ENCODE data around the gene STT3B.
"Not testable (repeated sequence)": the region's sequence is repeated elsewhere in the genome, so short reads cannot be mapped to it uniquely, and the experiment has no call there.

The STT3B gene

GRCh38 chr3:31552103-31552502 lies 19.4 kb downstream of the STT3B start:
- no peak for DNase-seq

GRCh38 chr3:31553258-31553657 lies 20.5 kb downstream of the STT3B start:
- no peak for DNase-seq

DNA sequence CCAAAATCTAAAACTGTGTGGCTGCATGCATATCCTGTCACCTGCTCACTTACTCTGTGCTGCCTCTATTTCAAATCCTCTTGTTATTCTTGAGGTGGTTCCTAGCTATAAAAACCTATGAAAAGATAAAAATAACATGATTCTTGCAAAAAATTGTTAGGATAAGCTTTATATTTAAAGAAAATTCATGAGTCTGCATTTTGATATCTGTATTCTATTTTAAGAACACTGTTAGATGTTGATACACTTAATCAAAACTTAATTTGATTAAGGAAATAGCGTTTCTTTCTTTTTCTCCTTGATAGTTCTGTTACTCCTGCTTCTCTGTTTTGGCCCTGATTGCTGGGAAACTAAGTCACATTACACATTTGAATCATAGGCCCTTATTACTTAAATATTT lies 22.5 kb downstream of the STT3B start:
- no peak for DNase-seq

GRCh38 chr3:31559872-31560534 lies 27.3 kb downstream of the STT3B start:
- no peak for DNase-seq

DNA sequence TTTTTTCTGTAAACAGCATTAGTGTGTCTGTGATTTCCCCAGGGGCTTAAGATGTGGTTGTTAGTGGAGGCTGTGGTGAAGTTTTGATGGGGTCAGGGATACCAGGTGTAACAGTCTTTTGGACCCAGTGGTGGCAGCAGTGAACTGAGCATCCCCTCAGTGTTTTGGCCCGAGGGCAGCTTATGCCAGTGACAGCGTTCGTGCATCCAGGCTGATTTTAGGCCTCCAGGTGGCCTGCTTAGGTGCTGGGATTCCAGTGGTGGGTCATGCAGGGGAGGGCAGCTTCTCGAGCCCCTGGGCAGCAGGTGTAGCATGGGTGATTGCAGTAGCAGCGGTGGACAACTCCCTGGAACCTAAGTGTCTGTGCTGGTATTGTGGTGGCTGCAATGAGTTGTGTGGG lies 29.2 kb downstream of the STT3B start:
- DNase-seq, result no peak

GRCh38 chr3:31562525-31562924 lies 29.8 kb downstream of the STT3B start:
- peak; percentile 36 for DNase-seq

DNA sequence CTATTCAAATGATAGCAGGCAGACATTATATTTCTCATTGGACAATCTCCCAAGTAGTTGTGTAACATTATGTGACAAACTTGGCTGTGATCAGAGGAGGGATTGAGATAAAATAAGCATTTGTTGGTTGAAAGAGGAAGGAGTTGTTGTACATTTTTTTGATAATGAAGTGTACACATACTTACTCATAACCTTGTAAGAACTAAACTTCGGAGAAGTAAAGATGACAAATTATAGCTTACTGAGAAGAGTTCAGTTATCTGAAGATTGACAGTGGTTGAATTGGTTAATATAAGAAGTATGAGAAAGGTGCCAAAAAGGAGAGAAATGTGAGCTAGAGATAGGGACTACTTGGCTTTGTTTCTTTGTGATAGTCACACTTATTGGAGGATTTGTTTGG lies 32.6 kb downstream of the STT3B start:
- DNase-seq, result peak; percentile 78

- peak; percentile 40 for DNase-seq
Observed at GRCh38 chr3:31567036-31567435, 34.3 kb downstream of the STT3B start.

DNA sequence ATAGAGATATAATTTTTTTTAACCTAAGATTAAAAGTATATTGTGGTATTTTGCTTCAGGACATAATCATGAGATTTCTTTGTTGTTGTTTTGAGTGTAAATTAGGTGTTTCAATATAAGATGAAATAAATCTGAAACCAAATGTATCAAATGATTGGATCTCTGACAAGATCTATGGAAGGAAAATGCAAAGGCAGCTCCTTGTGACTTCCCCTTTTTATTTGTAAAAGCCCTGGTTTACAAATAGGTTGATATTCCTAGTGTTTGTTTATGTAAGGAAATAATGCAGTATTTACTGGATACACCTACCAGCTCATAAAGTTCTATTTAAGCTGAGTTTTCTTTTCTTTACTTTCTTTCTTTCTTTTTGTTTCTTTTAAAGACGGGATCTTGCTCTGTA lies 35.9 kb downstream of the STT3B start:
- no peak for DNase-seq

DNA sequence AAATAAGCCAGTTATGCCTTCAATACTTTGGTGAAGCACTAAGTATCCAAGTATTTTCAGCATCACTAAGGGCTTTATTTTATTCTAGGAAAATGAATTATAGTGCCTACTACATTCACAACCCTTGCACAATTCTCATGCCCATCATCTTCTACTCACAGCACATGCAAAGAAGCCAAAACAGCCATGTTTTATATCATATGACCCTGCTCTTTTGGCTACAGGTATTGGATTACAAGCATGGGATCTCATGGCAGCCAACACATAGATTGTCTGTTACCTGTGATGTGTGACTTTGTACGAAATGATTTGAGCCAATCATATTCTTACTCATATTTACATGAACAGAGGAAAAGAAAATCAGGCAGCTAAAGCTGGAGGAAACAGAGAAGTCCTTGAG lies 38.6 kb downstream of the STT3B start:
- no peak for DNase-seq

DNA sequence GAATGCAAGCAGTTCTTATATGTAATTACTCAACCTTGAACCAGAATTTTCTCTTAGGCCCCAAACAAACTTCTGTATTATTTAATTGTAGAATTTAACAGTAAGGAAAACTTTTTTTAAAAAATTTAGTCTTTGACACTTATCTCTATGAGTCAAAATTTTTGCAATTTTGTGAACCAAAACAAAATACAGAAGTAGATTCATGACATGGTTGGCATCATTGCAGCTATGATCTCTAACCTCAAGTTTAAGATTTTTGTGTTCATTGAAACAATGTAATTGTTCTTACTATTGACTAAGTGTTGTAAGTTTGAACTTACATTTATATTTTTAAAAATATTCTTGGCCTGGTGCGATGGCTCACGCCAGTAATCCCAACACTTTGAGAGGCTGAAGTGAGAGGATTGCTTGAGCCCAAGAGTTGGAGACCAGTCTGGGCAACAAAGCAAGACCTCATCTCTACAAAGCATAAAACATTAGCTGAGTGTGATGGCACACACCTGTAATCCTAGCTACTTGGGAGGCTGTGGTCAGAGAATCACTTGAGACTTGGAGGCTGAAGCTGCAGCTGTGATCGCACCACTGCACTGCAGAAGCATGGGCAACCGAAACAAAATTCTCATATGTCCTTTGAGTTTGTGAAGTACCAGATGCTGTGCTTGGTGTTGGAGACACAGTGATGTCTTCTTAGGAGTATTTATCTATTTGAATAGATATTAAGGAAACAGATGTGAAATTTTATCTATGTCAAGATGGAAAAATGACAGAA lies 39.7 kb downstream of the STT3B start:
- DNase-seq, result no peak

DNA sequence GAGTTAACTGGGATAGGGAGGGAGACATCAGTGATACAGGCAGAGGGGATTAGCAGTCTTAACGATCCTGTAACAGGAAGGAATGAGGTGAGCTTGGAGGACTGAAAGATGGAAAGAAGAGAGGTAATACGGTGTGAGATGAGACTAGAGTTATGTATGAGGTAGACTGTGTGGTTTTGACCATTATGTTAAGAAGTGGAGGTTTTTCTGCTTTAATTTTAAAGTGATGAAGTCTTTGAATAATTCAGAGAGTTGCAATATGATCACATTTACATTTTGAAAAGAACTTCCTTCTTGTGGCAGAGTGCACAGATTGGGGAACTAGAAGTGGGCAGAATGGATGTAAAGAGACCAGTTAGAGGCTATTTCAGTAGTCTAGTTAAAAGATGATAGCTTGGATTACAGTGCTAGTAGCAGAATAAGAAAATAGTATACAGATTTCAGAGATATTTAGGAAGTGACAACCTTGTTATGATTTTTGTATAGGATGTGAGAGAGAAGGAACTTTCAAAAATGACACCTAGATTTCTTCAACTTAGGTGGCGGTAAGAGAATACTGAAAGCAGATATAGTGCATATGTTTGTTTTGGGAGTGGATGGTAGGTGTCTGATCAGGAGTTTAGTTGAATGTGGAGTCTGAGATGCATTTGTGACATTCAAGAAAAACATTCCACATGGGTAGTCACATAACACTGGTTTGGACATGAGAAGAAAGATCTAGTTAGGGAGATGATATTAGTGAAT lies 40.5 kb downstream of the STT3B start:
- DNase-seq, result no peak

DNA sequence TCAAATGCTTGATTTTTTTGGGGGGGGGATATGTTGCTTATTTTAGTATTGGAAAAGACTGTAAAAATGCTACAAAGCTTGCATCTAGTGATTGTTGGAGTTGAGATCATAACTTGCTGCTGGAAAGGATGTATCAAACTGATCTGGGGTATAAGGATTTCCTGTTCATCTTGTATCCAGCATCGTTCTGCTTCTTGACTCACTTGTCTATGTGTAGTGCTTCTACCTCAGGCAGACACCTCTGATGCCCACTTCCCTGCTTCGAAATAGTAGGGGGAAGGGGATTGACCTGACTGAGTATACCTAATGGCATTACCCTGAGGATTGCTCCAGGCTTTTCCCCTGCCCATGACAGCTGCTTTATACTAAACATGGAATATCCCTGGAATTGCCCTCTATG lies 42.7 kb downstream of the STT3B start:
- no peak for DNase-seq

DNA sequence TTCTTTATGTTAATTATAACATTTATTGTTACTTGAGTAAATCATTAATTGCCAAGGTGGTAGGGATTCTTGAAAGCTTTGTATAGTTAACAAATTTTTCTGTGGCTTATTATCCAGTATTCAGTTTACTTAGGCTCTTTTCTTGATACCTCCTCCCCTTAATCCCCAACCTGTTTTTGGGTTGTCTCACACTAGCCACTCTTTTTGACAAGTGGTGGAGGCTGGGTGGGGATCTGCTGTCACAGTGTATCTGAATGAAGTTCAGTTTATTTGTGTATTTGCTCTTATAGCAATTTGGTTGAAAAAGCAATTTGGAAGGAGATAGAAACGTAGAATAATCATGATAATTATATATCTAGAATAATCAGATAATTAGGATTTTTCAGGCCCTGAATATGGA lies 43.8 kb downstream of the STT3B start:
- DNase-seq, result no peak

DNA sequence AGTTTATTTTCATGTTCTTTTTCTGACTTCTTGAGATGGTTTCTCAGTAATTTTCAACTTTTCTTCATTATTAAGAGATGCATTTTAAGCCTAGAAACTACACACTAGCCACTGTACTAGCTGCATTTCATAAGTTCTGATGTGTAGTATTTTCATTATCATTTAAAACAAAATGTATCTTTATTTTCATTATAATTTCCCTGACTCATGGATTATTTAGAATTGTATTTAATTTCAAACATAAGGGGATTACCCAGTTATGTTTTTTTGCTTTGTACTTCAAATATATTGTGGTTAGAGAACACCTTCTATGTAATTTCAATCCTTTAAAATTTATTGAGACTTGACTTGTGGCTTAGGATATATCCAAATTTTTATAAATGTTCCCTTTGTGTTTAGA lies 44.5 kb downstream of the STT3B start:
- no peak for DNase-seq

GRCh38 chr3:31579828-31580227 lies 47.1 kb downstream of the STT3B start:
- no peak for DNase-seq

DNA sequence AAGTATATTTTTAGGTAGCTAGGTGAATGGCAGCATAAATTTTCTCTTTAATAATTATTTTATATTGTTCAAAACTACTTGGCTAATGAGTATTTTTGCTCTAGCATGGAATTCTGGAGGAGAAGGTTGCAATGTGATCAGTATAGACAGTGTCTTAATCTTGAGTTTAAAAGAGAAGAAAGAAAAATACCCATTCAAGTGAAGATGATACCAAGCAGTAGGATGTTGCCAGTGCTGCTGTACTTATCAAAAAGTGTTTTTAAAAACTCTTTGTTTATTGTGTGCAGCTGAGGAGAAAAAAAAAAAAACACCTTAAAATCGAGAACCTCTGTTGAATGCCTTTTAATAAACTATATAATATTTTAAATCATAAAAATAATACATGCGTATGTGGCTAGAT lies 47.9 kb downstream of the STT3B start:
- no peak for DNase-seq

GRCh38 chr3:31581660-31582059 lies 48.9 kb downstream of the STT3B start:
- no peak for DNase-seq

- DNase-seq, result no peak
Observed at GRCh38 chr3:31589228-31589627, 56.5 kb downstream of the STT3B start.

DNA sequence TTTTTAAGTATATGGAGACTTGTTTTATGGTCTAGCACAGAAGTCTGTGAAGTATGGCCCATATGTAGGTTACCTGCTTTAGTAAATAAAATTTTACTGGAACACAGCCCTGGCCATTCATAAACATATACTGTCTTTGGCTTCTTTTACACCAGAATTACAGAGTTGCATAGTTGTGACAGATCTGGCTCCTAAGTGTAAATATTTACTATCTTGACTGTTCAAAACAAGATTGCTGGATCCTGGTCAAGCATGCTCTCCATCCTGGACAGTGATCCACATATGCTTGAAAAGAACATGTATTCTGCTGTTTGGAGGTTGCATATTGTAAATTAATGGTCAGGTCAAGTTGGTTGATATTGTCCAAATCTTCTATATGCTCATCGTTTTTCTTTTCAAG lies 57.9 kb downstream of the STT3B start:
- no peak for DNase-seq

DNA sequence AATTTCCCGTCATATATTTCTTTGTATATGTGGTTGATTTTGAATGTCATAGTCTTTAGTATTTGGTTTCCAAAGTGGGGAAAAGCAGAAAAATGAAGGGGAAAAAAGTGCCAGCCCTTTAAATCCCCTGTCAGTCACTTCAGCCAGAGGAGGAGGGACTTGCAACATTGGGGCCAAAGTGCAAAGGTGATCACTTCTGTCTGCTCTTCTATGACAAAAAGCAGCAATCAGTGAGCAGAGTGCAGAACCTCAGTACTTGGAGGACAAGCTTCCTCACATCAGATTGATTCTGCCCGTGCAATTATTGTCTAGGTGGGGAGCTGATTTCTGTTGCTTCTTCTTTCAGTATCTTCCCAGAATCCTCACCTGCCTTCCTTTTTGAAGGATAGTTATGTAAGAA lies 60.0 kb downstream of the STT3B start:
- no peak for DNase-seq

GRCh38 chr3:31596176-31596575 lies 63.5 kb downstream of the STT3B start:
- DNase-seq, result no peak

GRCh38 chr3:31600431-31600830 lies 67.7 kb downstream of the STT3B start:
- DNase-seq, result no peak

GRCh38 chr3:31605333-31605732 lies 72.6 kb downstream of the STT3B start:
- not testable (repeated sequence) for DNase-seq

Measured in hematopoietic multipotent progenitor cell treated with erythropoietin and hydrocortisone succinate and interleukin-3 and kit ligand, for 8 days (in vitro differentiated cells).